ENCODE data around the gene MYBPC2.

Gene MYBPC2

DNA sequence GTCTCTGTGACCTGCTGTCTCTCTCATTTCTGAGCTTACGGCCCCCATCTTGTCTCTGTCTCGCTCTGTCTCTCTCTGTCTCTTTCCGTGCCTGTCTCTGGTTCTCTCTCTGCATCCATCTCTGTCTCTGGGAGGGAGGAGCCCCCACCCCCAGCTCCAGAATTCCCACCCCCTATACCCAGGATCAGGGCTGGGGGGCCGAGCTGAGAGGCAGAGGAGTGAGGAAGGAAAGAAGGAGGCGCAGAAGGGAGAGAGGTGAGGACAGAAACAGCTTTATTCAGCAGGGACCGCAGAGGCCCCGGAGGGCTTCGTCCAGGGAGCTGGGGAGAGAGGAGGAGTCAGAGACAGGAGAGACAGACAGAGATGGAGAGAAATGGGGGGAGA is 64.3 kb downstream of the MYBPC2 start:
- Mint-ChIP-seq H3K4me3 (no peak overlapping the region), H3K9me3 (peaks cover under 1% of the 10 kb centered on the region), H3K27me3 (ENCODE audit: low read depth, poor library complexity) (peaks cover 8% of the 10 kb centered on the region), H3K4me1 (peaks cover 19% of the 10 kb centered on the region), H3K36me3 (ENCODE audit: low read depth) (peaks cover 4% of the 10 kb centered on the region), H3K27ac (no peak overlapping the region)
- TF ChIP-seq, protein P1, sequence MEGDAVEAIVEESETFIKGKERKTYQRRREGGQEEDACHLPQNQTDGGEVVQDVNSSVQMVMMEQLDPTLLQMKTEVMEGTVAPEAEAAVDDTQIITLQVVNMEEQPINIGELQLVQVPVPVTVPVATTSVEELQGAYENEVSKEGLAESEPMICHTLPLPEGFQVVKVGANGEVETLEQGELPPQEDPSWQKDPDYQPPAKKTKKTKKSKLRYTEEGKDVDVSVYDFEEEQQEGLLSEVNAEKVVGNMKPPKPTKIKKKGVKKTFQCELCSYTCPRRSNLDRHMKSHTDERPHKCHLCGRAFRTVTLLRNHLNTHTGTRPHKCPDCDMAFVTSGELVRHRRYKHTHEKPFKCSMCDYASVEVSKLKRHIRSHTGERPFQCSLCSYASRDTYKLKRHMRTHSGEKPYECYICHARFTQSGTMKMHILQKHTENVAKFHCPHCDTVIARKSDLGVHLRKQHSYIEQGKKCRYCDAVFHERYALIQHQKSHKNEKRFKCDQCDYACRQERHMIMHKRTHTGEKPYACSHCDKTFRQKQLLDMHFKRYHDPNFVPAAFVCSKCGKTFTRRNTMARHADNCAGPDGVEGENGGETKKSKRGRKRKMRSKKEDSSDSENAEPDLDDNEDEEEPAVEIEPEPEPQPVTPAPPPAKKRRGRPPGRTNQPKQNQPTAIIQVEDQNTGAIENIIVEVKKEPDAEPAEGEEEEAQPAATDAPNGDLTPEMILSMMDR (IDR thresholded peaks at IDR 0.05), result no peak
- DNase-seq, result no peak

DNA sequence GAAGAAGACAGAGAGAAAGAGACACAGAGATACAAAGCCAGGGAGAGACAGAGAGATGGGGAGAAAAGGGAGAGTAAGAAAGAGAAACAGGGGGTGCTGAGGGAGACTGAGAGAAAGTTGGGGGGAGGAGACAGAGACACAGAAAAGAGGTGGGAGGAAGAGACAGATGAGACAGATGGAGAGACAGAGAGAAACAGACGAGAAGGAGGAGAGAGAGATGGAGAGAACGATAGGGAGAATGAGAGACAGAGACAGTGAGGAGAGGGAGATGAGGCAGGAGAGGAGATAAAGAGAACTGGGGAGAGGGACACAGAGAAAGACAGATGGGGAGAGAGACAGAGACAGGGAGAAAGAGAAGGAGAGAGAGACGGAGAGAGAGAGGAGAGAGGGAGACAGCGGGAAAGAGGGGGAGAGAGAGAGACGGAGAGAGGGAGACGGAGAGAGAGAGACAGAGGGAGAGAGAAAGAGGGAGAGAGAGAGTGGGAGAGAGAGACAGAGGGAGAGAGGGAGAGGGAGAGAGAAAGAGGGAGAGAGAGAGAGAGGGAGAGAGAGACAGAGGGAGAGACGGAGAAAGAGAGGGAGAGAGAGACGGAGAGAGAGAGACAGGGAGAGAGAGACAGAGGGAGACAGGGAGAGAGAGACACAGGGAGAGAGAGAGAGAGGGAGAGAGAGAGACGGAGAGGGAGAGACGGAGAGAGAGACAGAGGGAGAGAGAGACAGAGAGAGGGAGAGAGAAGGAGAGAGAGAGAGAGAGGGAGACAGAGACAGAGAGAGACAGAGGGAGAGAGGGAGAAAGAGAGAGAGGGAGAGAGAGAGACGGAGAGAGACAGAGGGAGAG is 65.7 kb downstream of the MYBPC2 start:
- no peak for DNase-seq
- peaks cover 14% of the 10 kb centered on the region for H3K4me1 Mint-ChIP-seq
- peaks cover 4% of the 10 kb centered on the region for H3K36me3 Mint-ChIP-seq (ENCODE audit: low read depth)
- H3K27me3 Mint-ChIP-seq (ENCODE audit: low read depth, poor library complexity), result peaks cover 8% of the 10 kb centered on the region
- no peaks in the 10 kb centered on the region for H3K9me3 Mint-ChIP-seq
- TF ChIP-seq, protein P1 (IDR thresholded peaks at IDR 0.05), result no peak
- H3K27ac Mint-ChIP-seq, result no peak overlapping the region
- no peak overlapping the region for H3K4me3 Mint-ChIP-seq

- H3K27me3 Mint-ChIP-seq (ENCODE audit: low read depth, poor library complexity), result peaks cover 8% of the 10 kb centered on the region
- H3K36me3 Mint-ChIP-seq (ENCODE audit: low read depth), result peaks cover 3% of the 10 kb centered on the region
- H3K4me1 Mint-ChIP-seq, result peaks cover 14% of the 10 kb centered on the region
- peak; percentile 47 for DNase-seq
- no peak overlapping the region for H3K4me3 Mint-ChIP-seq
- H3K27ac Mint-ChIP-seq, result no peak overlapping the region
- TF ChIP-seq, protein P1 (IDR thresholded peaks at IDR 0.05), result no peak
- no peaks in the 10 kb centered on the region for H3K9me3 Mint-ChIP-seq
Measured at GRCh38 chr19:50500060-50500752, 67.5 kb downstream of the MYBPC2 start.

GRCh38 chr19:50500753-50501151 is 68.1 kb downstream of the MYBPC2 start:
- H3K4me1 Mint-ChIP-seq, result peaks cover 14% of the 10 kb centered on the region
- no peak overlapping the region for H3K4me3 Mint-ChIP-seq
- peaks cover 8% of the 10 kb centered on the region for H3K27me3 Mint-ChIP-seq (ENCODE audit: low read depth, poor library complexity)
- no peak for DNase-seq
- TF ChIP-seq, protein P1 (IDR thresholded peaks at IDR 0.05), result no peak
- H3K27ac Mint-ChIP-seq, result no peak overlapping the region
- H3K9me3 Mint-ChIP-seq, result no peaks in the 10 kb centered on the region
- H3K36me3 Mint-ChIP-seq (ENCODE audit: low read depth), result no peaks in the 10 kb centered on the region

- no peaks in the 10 kb centered on the region for H3K9me3 Mint-ChIP-seq
- peaks cover 14% of the 10 kb centered on the region for H3K4me1 Mint-ChIP-seq
- no peak overlapping the region for H3K27ac Mint-ChIP-seq
- H3K36me3 Mint-ChIP-seq (ENCODE audit: low read depth), result no peaks in the 10 kb centered on the region
- TF ChIP-seq, protein P1 (IDR thresholded peaks at IDR 0.05), result no peak
- DNase-seq, result no peak
- peaks cover 8% of the 10 kb centered on the region for H3K27me3 Mint-ChIP-seq (ENCODE audit: low read depth, poor library complexity)
- no peak overlapping the region for H3K4me3 Mint-ChIP-seq
Measured at GRCh38 chr19:50501186-50501567, 68.5 kb downstream of the MYBPC2 start.
